Muscle of leg (tissue), 11 donors: ENCODE data around the gene TEDC1. TPM values are rescaled to one million over a fixed set of nuclear protein-coding genes. Genes with fewer than 3 reads are reported as not detected.

Experiments
- DNase-seq: peaks from one replicate; pipeline ENCODE4 v3.0.0; 2013
- H3K27ac ChIP-seq: one replicate; pipeline ENCODE4 v1.5.1; 2013; ENCODE audit warnings: mild to moderate bottlenecking, low read length, control low read depth
- H3K27me3 ChIP-seq: one replicate; pipeline ENCODE4 v1.6.1; 2013; ENCODE audit warnings: low read length; ENCODE audit not compliant: control insufficient read depth, insufficient read depth
- H3K36me3 ChIP-seq: one replicate; pipeline ENCODE4 v1.6.1; 2013; ENCODE audit warnings: low read length; ENCODE audit not compliant: control insufficient read depth, insufficient read depth
- H3K4me1 ChIP-seq: one replicate; pipeline ENCODE4 v1.6.1; 2013; ENCODE audit warnings: low read length; ENCODE audit not compliant: control insufficient read depth, insufficient read depth
- H3K4me3 ChIP-seq: one replicate; pipeline ENCODE4 v1.5.1; 2013; ENCODE audit warnings: low read length, control low read depth
- H3K9me3 ChIP-seq: replicated peaks from 2 replicates; pipeline ENCODE4 v1.6.1; 2013; ENCODE audit warnings: low read depth, low read length; ENCODE audit not compliant: control insufficient read depth
- WGBS: methylation state at CpG from one replicate; pipeline ENCODE4 v1.1.5; 2013; ENCODE audit warnings: missing lambda C conversion rate; ENCODE audit not compliant: insufficient coverage; 5-methylcytosine and 5-hydroxymethylcytosine counted together
- polyA plus RNA-seq, 8 donors: library from polyadenylated mRNA; unstranded; fragments of 120-200 nt; gene quantifications; one replicate each; pipeline versions ENCODE4 v1.2.1 to v1.2.3, GENCODE V29; 2013; ENCODE audit warnings: inconsistent platforms in 1 of 8, low replicate concordance in 1 of 8; ENCODE audit not compliant: insufficient read length in 8 of 8, insufficient read depth in 1 of 8
- total RNA-seq: library from RNA; stranded (reverse); fragments of 120-200 nt; gene quantifications from one replicate; pipeline ENCODE4 v1.2.4, GENCODE V29; 2013

Gene TEDC1
- total and polyA plus RNA-seq, 9 donors: 5.6 to 9.3 (median 7.4) TPM

DNA sequence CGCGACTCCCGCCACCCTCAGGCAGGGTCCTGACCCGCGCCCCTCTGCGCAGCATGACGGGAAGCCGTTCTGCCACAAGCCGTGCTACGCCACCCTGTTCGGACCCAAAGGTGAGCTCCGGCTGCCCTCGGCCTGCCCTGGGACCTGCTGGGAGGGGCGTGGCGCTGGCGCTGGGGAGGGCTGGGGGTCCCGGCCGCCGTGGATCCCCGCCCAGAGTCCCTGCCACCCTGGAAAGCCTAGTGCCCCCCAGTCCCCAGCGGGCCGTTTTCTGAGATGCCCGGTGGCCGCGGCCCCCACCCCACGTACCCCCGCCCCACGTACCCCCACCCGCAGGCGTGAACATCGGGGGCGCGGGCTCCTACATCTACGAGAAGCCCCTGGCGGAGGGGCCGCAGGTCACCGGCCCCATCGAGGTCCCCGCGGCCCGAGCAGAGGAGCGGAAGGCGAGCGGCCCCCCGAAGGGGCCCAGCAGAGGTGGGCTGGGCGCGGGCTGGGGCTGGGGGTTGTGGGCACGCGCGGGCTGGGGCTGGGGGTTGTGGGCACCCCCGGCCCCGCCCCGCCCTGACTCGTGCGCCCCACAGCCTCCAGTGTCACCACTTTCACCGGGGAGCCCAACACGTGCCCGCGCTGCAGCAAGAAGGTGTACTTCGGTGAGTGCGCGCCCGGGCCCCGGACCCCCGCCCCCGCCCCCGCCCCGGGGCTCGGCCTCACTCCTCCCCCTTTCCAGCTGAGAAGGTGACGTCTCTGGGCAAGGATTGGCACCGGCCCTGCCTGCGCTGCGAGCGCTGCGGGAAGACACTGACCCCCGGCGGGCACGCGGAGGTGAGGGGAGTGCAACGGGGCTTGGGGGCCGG, 12.4 kb upstream of the TEDC1 start:
- H3K27ac ChIP-seq: no peak overlapping the region
- WGBS: 33% methylated on average over 53 of the region's 81 CpGs
- no peak overlapping the region for H3K4me3 ChIP-seq
- H3K27me3 ChIP-seq: peaks cover 7% of the 10 kb centered on the region
- no peaks in the 10 kb centered on the region for H3K9me3 ChIP-seq
- H3K4me1 ChIP-seq: peaks cover 72% of the 10 kb centered on the region
- peaks cover 13% of the 10 kb centered on the region for H3K36me3 ChIP-seq
- DNase-seq: no peak

DNA sequence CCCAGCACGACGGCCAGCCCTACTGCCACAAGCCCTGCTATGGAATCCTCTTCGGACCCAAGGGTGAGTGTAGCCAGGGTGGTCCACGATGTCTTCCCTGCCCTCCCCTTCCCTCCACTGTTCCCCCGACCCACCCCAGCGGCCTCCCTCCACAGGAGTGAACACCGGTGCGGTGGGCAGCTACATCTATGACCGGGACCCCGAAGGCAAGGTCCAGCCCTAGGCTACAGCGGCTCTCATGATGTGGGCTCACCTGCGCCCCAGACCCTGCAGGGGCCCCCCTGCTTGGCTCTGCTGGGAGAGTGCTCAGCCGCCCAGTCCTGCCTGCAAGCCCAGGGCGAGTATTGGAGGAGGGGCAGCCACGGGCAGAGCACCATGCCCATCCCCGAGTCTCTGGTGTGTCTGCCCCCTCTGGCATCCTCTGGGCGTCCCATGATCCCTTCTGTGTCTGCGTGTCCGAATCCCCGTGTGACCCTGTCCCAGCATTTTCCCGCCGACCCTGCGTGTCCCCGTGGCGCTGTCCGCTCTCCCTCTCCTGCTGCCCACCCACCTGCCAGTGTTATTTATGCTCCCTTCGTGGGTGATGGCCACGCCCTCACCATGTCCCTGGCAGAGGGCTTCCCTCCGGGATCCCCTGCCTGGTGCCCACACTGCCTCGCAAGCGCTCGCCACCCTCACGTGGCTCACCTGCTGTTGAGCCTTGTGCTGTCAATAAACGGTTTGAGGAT, 11.5 kb upstream of the TEDC1 start:
- no peak overlapping the region for H3K4me3 ChIP-seq
- peak overlapping the region; percentile 13 for H3K27ac ChIP-seq
- DNase-seq: no peak
- peaks cover 78% of the 10 kb centered on the region for H3K4me1 ChIP-seq
- peaks cover 13% of the 10 kb centered on the region for H3K36me3 ChIP-seq
- peaks cover 7% of the 10 kb centered on the region for H3K27me3 ChIP-seq
- H3K9me3 ChIP-seq: no peaks in the 10 kb centered on the region
- 54% methylated on average over 33 of the region's 34 CpGs for WGBS

- H3K9me3 ChIP-seq: no peaks in the 10 kb centered on the region
- no peak overlapping the region for H3K4me3 ChIP-seq
- H3K36me3 ChIP-seq: peaks cover 13% of the 10 kb centered on the region
- peak overlapping the region; percentile 99 for H3K27ac ChIP-seq
- H3K27me3 ChIP-seq: peaks cover 7% of the 10 kb centered on the region
- peaks cover 83% of the 10 kb centered on the region for H3K4me1 ChIP-seq
- DNase-seq: no peak
- 66% methylated on average over 10 of the region's 15 CpGs for WGBS
These were observed 10.8 kb upstream of the TEDC1 start for GRCh38 chr14:105480199-105480746.

DNA sequence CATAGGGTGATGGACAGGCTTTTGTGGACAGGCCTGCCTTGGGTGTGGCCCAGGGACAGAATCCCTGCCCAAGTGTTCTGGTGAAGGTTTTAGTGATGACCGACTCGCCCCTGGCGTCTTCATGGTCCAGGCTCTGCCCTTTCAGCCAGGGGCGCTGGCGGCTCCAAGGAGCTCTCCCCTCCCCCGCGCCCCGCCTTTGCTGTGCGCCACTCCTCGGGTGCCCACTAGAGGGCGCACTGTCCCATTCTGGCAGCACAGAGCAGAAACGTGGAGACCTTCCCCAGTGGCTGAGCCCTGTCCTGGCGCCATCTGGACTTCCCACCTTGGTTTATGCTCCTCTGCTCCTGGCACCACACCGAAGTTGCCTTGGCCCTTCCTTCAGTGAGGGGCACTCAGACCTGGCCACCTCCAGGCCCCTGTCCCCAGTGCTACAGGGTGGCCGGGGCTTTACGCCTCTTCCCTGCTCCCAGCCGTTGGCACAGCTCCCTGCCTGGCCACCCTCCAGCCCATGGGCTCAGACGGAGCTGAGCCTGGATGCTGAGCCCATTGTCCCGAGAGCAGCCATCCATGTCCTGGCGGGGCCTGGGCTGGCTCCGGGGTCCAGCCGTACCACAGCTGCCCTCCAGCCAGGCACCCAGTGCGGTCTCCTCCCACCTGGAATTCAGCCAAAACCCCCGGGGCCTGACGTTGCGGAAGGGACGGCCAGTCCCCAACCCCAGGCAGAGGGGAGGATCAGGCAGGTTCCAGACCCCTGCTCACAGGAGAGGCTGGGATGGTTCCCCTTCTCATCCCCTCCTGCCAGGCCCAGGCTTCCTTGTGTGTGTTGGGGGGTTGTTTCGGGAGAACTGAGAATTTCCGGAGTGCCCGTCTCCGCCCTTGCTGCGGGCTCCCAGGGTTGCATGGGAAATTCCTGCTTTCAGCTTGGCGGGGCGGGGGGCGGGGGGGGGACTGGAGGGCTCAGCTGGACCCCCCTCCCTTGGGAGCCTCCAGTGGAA, 9.9 kb upstream of the TEDC1 start:
- Histone ChIP-seq H3K27ac (peak overlapping the region; percentile 99), H3K4me1 (peaks cover 83% of the 10 kb centered on the region), H3K27me3 (peaks cover 14% of the 10 kb centered on the region), H3K4me3 (peak overlapping the region; percentile 38), H3K36me3 (peaks cover 13% of the 10 kb centered on the region), H3K9me3 (no peaks in the 10 kb centered on the region)
- DNase-seq: peak; percentile 94
- WGBS: 1% methylated on average over 27 of the region's 35 CpGs

DNA sequence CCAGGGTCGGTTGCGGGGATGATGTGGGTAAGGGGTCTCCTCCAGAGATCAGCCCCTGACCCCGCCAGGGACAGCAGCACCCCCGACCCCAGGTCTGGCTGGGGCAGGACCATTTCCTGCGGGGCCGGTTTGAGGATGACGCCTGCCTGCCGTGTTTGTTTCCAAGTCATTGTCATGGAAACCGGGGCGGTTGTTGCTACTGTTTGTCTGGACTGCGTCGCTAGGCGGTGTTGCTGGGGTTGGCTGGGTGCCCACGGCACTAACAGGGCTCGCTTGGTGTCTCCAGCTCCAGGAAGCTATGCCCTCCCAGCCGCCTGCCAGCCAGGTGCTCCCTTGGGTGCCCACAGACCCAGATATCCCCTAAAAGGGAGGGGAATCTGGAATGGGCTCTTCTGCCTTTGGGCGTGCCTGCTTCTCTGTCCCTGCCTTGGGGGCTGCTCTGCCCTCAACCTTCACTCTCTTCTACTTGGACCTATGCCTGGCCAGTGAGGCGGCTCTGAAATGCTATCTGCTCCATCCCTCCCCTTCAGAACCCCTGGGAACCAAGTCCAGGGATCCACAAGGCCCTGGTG, 9.1 kb upstream of the TEDC1 start:
- H3K4me1 ChIP-seq: peaks cover 83% of the 10 kb centered on the region
- H3K9me3 ChIP-seq: no peaks in the 10 kb centered on the region
- peak overlapping the region; percentile 99 for H3K27ac ChIP-seq
- DNase-seq: peak; percentile 98
- H3K4me3 ChIP-seq: peak overlapping the region; percentile 21
- H3K27me3 ChIP-seq: peaks cover 19% of the 10 kb centered on the region
- H3K36me3 ChIP-seq: peaks cover 13% of the 10 kb centered on the region
- 0% methylated on average over 16 of the region's 18 CpGs for WGBS

DNA sequence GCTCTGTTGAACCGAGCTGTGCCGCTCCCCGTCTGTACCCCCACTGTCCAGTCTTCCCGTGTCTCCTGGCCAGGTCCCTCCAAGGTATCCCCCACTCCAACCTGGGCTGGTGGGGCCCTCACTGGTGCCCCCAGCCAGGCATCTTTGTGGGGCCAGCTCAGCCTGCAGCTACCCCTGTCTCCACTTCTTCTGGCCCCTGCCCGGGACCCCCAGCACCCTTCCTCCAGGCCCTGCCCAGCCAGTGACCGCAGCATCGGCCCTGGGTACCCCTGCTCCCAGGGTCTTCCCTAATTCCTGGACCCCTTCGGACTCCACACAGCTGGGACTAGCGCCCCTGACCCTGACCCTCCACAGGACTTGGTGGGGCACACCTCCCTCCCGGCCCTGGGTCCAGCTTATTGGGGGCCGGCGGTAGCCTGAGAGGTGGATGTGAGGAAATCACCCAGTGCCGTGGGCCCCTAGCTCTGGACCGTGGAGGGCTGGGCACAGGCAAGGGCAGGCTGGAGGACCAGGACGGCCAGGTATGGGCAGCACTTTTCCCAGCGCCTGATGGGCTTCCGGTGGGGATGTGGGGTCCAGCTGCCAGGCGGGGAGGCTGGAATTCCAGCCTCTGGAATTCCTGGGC, 8.4 kb upstream of the TEDC1 start:
- Histone ChIP-seq H3K36me3 (peaks cover 13% of the 10 kb centered on the region), H3K4me1 (peaks cover 82% of the 10 kb centered on the region), H3K27ac (peak overlapping the region; percentile 99), H3K27me3 (peaks cover 26% of the 10 kb centered on the region), H3K9me3 (no peaks in the 10 kb centered on the region), H3K4me3 (no peak overlapping the region)
- no peak for DNase-seq
- WGBS: 64% methylated on average over 15 of the region's 18 CpGs

DNA sequence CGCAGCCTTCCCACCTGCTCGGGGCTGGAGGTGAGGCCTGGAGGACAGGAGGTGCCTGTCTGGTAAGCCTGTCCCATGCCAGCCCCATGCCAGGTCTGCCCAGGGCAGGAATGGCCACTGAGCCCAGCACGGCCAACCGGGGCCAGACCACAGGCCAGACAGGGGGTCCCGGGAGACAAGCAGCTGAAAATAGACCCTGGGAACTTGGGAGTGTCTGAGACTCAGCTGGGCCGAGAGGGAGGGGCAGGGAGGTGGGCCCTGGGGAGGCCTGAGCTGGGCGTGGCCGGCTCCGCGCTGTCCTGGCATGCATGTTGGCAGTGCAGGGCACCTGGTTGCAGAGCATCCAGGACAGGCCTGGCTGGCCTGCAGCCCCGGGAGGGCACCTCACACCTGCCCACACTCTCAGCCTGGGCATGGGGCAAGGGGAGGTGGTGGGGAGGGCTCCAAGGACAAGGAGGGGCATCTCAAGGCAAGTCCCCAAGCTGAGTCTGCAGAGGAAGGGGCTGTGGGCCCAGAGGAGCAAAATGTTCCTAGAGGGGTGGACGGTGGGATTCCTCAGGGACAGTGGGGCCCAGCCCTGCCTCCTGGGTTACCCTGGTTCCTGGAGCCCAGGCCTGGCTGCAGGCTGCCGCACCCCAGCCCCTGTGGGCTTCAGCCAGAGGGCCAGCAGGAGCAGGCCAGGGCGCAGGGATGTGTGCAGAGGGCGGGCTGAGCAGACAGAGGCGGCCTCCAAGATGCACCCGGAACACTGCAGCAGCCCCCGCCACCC, 7.6 kb upstream of the TEDC1 start:
- 50% methylated on average over 13 of the region's 18 CpGs for WGBS
- peak; percentile 61 for DNase-seq
- peak overlapping the region; percentile 99 for H3K27ac ChIP-seq
- H3K4me3 ChIP-seq: no peak overlapping the region
- H3K27me3 ChIP-seq: peaks cover 27% of the 10 kb centered on the region
- peaks cover 91% of the 10 kb centered on the region for H3K4me1 ChIP-seq
- peaks cover 13% of the 10 kb centered on the region for H3K36me3 ChIP-seq
- no peaks in the 10 kb centered on the region for H3K9me3 ChIP-seq

DNA sequence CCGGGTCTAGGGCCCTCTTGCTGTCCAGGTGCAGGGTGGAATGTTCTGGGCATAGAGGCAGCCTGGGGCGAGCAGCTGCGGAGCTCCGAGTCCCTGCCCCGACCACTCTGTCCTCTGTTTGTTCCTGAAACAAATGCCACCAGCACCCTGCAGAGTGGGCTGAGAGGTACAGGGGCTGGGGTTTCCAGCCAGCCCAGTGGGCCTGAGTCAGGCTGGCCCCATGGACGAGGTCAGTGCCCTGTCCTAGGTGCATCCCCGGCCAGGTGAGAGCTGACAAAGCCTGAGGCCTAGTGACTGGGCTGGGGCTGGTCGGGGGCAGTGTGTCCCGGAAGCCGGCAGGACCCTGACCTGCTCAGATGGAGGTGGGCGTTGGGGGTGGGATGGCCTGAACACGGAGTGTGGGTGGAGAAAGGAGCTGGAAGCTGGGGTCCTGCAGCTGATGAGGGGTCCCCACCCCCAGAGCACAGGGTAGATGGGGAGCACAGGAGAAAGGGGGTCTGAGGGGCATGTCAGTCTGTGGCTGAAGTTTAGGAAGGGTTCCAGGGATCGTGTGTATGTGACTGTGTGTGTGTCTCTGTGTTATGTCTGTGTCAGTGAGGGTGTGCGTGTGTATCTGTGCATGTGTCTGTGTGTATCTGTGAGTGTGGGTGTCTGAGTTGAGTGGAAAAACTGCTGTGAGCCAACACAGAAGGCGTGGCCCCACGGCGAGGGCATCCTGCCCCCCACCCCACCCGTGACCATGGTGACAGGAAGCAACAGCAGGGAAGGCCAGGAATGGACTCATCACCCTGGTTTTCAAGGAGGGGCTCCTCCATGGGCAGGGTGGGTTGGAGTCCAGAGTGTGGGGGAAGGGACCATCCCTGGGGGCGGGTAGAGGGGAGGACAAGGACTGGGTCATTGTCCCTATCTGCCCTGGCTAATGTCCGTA, 6.7 kb upstream of the TEDC1 start:
- Histone ChIP-seq H3K4me1 (peaks cover 97% of the 10 kb centered on the region), H3K36me3 (peaks cover 12% of the 10 kb centered on the region), H3K27me3 (peaks cover 27% of the 10 kb centered on the region), H3K27ac (peak overlapping the region; percentile 69), H3K4me3 (no peak overlapping the region), H3K9me3 (no peaks in the 10 kb centered on the region)
- WGBS: 53% methylated on average over 14 of the region's 20 CpGs
- DNase-seq: peak; percentile 68
